RWPE1 (cell line): ENCODE data around the gene HTR2B.
"Not testable (repeated sequence)": the region's sequence is repeated elsewhere in the genome, so short reads cannot be mapped to it uniquely, and the experiment has no call there.

ENCODE experiments used
- CTCF ChIA-PET: fragments of 350-600 bp; sonication (Branson Sonifier 250); formaldehyde crosslinking; extraction: SDS; loops from one replicate; lab custom pipeline; 2021; lab: Yijun Ruan, JAX
- POLR2A ChIA-PET: fragments of 400-600 bp; formaldehyde crosslinking; extraction: SDS; loops from one replicate; lab custom pipeline; 2020; ENCODE audit warnings: antibody characterized with exemption; ENCODE audit not compliant: low non-redundant PET; lab: Yijun Ruan, JAX
- DNase-seq: peaks from one replicate; pipeline ENCODE4 v3.0.0; 2012; ENCODE audit warnings: low spot score
- H3K27ac ChIP-seq: fragments of 450-650 bp; 2 replicates; pipeline ENCODE4 v1.5.1; 2017
- CTCF ChIP-seq: fragments of 450-650 bp; conservative IDR thresholded peaks from 2 replicates; pipeline ENCODE4 v1.5.1; 2017; ENCODE audit warnings: low read depth, mild to moderate bottlenecking

HTR2B gene

GRCh38 chr2:231084565-231084964, 40.3 kb downstream of the HTR2B start:
- H3K27ac ChIP-seq: no peak overlapping the region
- no peak for TF ChIP-seq CTCF
- CTCF ChIA-PET: no interaction called here
- no peak for DNase-seq
- POLR2A ChIA-PET: no interaction called here

GRCh38 chr2:231069379-231070054, 55.3 kb downstream of the HTR2B start:
- no peak for TF ChIP-seq CTCF
- DNase-seq: no peak
- ChIA-PET POLR2A (no interaction called here), CTCF (interaction anchor here (0.5 to 0.9 kb wide), 2 partner anchors 17 to 39 kb away, joined by 4 to 5 read pairs; no protein-coding TSS in a partner anchor)
- H3K27ac ChIP-seq: no peak overlapping the region

DNA sequence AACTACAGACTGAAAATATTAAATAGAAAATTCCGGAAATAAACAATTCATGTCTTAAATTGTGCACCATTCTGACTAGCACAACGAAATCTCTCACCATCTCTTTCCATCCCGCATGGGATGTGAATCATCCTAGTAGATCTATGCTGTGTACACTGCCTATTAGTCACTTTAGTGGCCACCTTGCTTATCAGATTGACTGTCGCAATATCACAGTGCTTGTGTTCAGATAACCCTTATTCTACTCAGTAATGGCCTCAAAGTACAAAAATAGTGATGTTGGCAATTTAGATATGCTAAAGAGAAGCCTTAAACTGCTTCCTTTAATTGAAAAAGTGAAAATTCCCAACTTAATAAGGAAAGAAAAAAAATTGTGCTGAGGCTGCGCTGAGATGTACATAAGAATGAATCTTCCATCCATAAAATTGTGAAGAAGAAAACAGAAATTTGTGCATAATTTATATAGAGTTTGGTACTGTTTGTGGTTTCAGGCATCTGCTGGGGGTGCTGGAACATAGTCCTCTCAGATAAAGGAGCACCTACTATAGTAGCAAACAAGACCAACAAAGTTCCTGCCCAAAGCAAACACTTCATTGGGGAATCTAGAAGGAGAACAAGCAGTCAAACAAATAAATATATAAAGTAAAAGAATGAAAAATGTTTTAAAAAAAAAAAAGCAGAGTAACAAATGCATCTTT, 56.2 kb downstream of the HTR2B start:
- H3K27ac ChIP-seq: no peak overlapping the region
- ChIA-PET CTCF (no interaction called here), POLR2A (no interaction called here)
- no peak for TF ChIP-seq CTCF
- DNase-seq: peak; percentile 15

DNA sequence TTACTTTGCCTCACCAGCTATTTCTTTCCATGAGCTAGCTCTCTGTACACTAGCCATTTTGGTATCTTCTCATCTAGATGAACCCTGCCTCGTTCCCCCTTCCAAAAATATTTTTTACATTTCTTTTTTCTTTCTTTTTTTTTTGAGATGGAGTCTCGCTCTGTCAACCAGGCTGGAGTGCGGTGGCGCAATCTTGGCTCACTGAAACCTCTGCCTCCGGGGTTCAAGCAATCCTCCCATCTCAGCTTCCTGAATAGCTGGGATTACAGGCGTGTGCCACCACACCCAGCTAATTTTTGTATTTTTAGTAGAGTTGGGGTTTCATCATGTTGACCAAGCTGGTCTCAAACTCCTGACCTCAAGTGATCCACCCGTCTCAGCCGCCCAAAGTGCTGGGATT, 57.3 kb downstream of the HTR2B start:
- H3K27ac ChIP-seq, DNase-seq, POLR2A ChIA-PET: not testable (repeated sequence)
- CTCF ChIA-PET: interaction anchor here (0.6 kb wide), 1 partner anchor 41 kb away, joined by 5 read pairs; no protein-coding TSS in a partner anchor

GRCh38 chr2:231065966-231066365, 58.9 kb downstream of the HTR2B start:
- ChIA-PET POLR2A (no interaction called here), CTCF (no interaction called here)
- TF ChIP-seq CTCF: no peak
- no peak for DNase-seq
- no peak overlapping the region for H3K27ac ChIP-seq

GRCh38 chr2:231063347-231063746, 61.5 kb downstream of the HTR2B start:
- no peak for TF ChIP-seq CTCF
- POLR2A ChIA-PET: no interaction called here
- no peak overlapping the region for H3K27ac ChIP-seq
- CTCF ChIA-PET: no interaction called here
- DNase-seq: no peak

GRCh38 chr2:231062776-231063175, 62.1 kb downstream of the HTR2B start:
- CTCF ChIA-PET: no interaction called here
- no peak for TF ChIP-seq CTCF
- H3K27ac ChIP-seq: no peak overlapping the region
- DNase-seq: no peak
- POLR2A ChIA-PET: no interaction called here
